Lower leg skin (tissue), 3 donors: Measurements from ENCODE around the gene CYP3A7.

Experiments used
- CTCF ChIP-seq, 3 donors: fragments of 450-650 bp; IDR thresholded peaks; one replicate each; pipeline ENCODE4 v1.5.1; 2016; ENCODE audit warnings: antibody characterized with exemption in 3 of 3, mild to moderate bottlenecking in 3 of 3, moderate library complexity in 2 of 3
- POLR2A ChIP-seq, 2 donors: fragments of 450-650 bp; IDR thresholded peaks; one replicate each; pipeline ENCODE4 v1.6.1; 2016 to 2017; ENCODE audit warnings: antibody characterized with exemption in 2 of 2, mild to moderate bottlenecking in 1 of 2, moderate library complexity in 1 of 2

GRCh38 chr7:99730992-99731391 lies 4.0 kb downstream of the CYP3A7 start:
- no peak for TF ChIP-seq CTCF (IDR thresholded peaks at IDR 0.05)
- no peak for TF ChIP-seq POLR2A (IDR thresholded peaks at IDR 0.05)
